ENCODE results near the gene AHDC1.
"Not testable (repeated sequence)": the region's sequence is repeated elsewhere in the genome, so short reads cannot be mapped to it uniquely, and the experiment has no call there.

The AHDC1 gene

GRCh38 chr1:27517301-27517700 lies 86.6 kb downstream of the AHDC1 start:
- DNase-seq (ENCODE audit: low spot score): no peak

- DNase-seq (ENCODE audit: low spot score): no peak
Observed at GRCh38 chr1:27515626-27516025, 88.3 kb downstream of the AHDC1 start.

GRCh38 chr1:27513958-27514357 lies 90.0 kb downstream of the AHDC1 start:
- DNase-seq (ENCODE audit: low spot score): no peak

GRCh38 chr1:27513528-27513927 lies 90.4 kb downstream of the AHDC1 start:
- DNase-seq (ENCODE audit: low spot score): no peak

- DNase-seq (ENCODE audit: low spot score): no peak
Observed at GRCh38 chr1:27509127-27510080, 94.5 kb downstream of the AHDC1 start.

GRCh38 chr1:27507960-27508665 lies 95.8 kb downstream of the AHDC1 start:
- DNase-seq (ENCODE audit: low spot score): no peak

DNA sequence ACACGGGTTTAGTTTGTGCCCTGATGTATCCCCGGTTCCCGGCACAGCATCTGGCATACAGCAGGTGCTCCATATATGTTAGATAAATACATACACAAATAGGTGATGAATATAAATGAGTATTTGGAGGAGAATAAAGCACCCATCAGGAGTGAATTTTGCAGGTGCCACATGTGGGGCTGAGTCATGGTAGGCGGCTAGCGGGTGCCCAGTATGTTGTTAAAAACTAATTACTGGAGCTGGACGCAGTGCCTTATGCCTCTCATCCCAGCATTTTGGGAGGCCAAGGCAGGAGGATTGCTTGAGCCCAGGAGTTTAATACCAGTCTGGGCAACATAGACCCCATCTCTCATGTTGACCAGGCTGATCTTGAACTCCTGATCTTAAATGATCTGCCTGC lies 97.2 kb downstream of the AHDC1 start:
- DNase-seq (ENCODE audit: low spot score): no peak

DNA sequence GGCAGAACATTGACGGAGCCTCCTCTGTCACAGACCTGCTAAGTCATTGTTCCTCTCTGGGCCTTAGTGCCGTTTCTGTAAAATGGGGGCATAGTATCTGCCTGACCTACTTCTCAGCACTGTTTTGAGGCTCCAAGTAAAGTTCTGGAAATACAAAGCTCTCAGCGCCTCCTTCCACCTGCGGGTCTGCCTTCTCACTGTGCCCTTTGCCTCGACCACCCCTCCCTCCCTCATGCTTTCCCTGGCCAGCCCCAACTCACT lies 98.6 kb downstream of the AHDC1 start:
- DNase-seq (ENCODE audit: low spot score): no peak

DNA sequence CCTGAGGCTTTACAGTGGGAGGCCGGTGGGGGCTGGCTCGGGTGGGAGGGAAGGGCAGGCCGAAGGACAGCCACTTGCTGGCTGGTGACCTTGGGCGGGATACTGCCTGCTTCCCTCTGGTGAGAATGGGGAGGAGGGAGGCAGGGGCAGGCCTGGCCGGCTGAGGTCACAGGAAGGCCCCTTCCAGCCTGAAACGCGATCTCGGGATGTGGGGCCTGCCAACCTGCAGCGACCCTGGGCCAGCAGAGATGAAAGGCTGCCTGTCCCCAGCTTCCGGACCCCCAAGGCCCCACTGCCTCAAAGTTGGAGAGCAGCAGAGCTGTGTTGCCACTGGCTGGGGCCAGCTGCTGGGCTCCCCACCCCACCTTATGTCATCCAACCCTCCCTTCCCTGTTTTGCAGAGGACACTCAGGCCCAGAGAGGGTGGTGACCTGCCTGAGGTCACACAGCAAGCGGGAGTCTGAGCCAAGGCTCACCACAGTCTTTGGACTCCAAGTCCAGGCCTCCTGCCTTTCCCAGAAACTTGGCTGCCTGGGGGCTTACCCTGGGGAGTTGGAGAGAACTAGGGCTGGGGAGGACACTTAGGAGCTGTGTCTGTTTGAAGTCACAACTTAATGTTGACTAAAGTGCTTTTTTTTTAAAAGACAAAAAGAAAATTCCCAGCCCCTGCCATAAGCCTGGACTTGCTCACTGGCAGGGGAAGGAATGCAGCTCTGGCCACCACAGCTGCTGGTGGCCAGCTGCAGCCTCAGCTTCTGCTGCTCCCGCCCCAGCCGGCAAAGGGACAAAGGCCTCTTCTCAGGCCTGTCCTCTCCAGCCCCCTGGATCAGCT lies 99.1 kb downstream of the AHDC1 start:
- DNase-seq (ENCODE audit: low spot score): peak; percentile 80

GRCh38 chr1:27503844-27504587 lies 99.9 kb downstream of the AHDC1 start:
- DNase-seq (ENCODE audit: low spot score): no peak

GRCh38 chr1:27503033-27503432 lies 100.9 kb downstream of the AHDC1 start:
- no peak for DNase-seq (ENCODE audit: low spot score)

GRCh38 chr1:27501159-27501558 lies 102.8 kb downstream of the AHDC1 start:
- DNase-seq (ENCODE audit: low spot score): not testable (repeated sequence)

DNA sequence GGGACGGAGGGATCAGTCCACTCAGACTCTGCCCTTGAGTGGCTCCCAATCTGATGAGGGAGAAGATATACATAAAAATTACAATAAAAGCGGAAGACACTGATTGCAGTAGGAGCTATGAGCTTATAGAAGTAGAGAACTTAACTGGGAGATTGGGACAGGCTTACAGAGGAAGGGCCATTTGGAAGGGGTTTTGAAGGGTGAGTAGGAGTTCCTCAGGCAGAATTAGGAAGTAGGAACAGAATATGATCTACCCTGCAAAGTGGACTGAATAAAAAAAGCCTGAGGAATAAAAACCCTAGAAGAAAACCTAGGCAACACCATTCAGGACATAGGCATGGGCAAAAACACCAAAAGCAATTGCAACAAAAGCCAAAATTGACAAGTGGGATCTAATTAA lies 104.8 kb downstream of the AHDC1 start:
- no peak for DNase-seq (ENCODE audit: low spot score)

GRCh38 chr1:27496604-27497155 lies 107.3 kb downstream of the AHDC1 start:
- DNase-seq (ENCODE audit: low spot score): peak; percentile 72

DNA sequence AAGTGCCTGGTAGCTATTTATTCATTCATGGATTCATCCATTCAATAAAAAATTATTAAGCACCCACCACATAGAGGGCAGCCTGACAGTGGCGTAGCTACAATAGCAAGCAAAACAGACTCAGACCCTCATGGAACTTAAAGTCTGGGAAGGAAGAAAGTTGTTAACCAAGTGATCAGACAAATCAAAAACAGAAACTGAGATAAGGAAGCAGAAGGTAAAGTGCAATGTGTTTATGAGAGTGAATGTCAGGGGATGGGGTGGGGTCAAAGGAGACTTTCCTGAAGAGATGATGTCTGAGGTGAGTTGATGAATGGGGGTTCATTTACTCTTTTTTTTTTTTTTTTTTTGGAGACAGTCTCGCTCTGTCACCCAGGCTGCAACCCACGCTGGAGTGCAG lies 111.1 kb downstream of the AHDC1 start:
- no peak for DNase-seq (ENCODE audit: low spot score)

GRCh38 chr1:27491748-27492700 lies 111.9 kb downstream of the AHDC1 start:
- DNase-seq (ENCODE audit: low spot score): no peak

- peak; percentile 99 for DNase-seq (ENCODE audit: low spot score)
Observed at GRCh38 chr1:27489973-27490741, 113.8 kb downstream of the AHDC1 start, which contains the start of gene WASF2. WASF2 (minus strand) TSS chr1:27490167; CDS start chr1:27428890, 61,277 bp downstream.

DNA sequence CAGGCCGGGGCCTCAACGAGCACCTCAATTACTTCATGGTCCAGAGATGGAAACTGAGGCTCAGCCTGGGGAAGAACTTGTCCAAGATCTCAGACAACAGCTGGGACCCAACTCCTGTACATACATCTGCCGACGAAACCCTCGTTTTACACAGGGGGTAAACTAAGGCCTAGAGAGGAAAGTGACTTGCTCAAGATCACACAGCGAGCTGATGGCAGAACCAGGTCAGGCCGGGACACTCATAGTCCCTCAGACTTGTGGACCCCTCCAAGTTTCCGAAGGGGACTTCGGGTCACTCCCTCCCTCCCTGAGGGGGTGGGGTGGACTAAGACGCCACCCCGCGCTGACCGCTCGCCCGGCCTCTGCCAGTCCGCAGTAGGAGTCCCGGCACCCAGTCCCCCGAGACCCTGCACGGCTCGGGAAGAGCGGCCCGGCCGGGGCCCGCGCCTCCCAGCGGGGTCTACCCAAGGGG lies 114.4 kb downstream of the AHDC1 start:
- no peak for DNase-seq (ENCODE audit: low spot score)
